Measurements from ENCODE around the gene RUVBL2.

DNA sequence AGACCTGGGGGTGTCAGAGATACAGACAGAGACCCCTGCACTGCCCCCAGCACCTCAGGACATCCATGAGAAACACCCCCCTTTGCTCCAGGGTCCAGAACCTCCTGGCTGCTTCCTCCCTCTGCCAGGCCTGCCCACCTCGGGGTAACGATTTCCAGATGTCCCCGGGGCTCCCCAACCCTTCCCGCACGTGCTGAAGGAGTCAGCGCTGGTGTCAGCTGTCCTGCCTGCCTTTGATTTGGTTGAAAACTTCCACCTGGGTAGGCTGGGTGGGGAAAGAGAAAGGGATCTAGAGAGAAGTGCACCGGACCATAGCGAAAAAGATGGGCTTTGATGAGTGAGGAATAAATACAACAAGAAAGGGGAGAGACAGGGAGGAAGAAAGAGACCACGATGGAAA, 65.4 kb downstream of the RUVBL2 start:
- TF ChIP-seq SIN3A (IDR thresholded peaks at IDR 0.05; ENCODE audit: borderline replicate concordance, insufficient read depth, low read length) (no peak), POLR2AphosphoS5 (IDR thresholded peaks at IDR 0.05; ENCODE audit: low read depth, low read length) (no peak)
- TF ChIP-seq, protein P1, sequence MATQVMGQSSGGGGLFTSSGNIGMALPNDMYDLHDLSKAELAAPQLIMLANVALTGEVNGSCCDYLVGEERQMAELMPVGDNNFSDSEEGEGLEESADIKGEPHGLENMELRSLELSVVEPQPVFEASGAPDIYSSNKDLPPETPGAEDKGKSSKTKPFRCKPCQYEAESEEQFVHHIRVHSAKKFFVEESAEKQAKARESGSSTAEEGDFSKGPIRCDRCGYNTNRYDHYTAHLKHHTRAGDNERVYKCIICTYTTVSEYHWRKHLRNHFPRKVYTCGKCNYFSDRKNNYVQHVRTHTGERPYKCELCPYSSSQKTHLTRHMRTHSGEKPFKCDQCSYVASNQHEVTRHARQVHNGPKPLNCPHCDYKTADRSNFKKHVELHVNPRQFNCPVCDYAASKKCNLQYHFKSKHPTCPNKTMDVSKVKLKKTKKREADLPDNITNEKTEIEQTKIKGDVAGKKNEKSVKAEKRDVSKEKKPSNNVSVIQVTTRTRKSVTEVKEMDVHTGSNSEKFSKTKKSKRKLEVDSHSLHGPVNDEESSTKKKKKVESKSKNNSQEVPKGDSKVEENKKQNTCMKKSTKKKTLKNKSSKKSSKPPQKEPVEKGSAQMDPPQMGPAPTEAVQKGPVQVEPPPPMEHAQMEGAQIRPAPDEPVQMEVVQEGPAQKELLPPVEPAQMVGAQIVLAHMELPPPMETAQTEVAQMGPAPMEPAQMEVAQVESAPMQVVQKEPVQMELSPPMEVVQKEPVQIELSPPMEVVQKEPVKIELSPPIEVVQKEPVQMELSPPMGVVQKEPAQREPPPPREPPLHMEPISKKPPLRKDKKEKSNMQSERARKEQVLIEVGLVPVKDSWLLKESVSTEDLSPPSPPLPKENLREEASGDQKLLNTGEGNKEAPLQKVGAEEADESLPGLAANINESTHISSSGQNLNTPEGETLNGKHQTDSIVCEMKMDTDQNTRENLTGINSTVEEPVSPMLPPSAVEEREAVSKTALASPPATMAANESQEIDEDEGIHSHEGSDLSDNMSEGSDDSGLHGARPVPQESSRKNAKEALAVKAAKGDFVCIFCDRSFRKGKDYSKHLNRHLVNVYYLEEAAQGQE (IDR thresholded peaks at IDR 0.05; ENCODE audit: insufficient read depth in 1 of 2, low read depth in 2 of 2, low read length in 2 of 2), result no peak

Measured in PFSK-1 (cell line).